OCI-LY7 (cell line): ENCODE results near the gene FBXW12. TPM values are rescaled to one million over a fixed set of nuclear protein-coding genes. Genes with fewer than 3 reads are reported as not detected.

ENCODE experiments used
- BruUV-seq: library from RNA; stranded (reverse); fragments of 400-500 nt; replicated peaks from 2 replicates; lab custom pipeline; 2021; lab: Mats Ljungman, UMichigan
- CTCF ChIA-PET: fragments of 300-600 bp; sonication (Branson Sonifier 250); formaldehyde crosslinking; loops from one replicate; lab custom pipeline; 2022; ENCODE audit warnings: antibody characterized with exemption; ENCODE audit not compliant: unreplicated experiment; lab: Charles Lee
- POLR2A ChIA-PET: fragments of 300-600 bp; sonication (Branson Sonifier 250); formaldehyde crosslinking; loops from one replicate; lab custom pipeline; 2022; ENCODE audit warnings: antibody characterized with exemption; lab: Charles Lee
- DNase-seq: peaks from one replicate; pipeline ENCODE4 v3.0.0-alpha.2; 2015; ENCODE audit warnings: low spot score
- H2AFZ ChIP-seq: fragments of 200-600 bp; sonication (generic), shearing (Covaris generic); 2 replicates; pipeline ENCODE4 v1.6.1; 2014; ENCODE audit warnings: mild to moderate bottlenecking, antibody characterized with exemption, low read length, moderate library complexity
- H3K27ac ChIP-seq: fragments of 200-600 bp; sonication (generic); 2 replicates; pipeline ENCODE4 v1.5.1; 2014; ENCODE audit warnings: mixed run types, low read depth, mild to moderate bottlenecking, moderate library complexity, low read length, inconsistent platforms; ENCODE audit not compliant: poor library complexity, severe bottlenecking
- H3K36me3 ChIP-seq: fragments of 200-600 bp; sonication (generic); 2 replicates; pipeline ENCODE4 v1.6.1; 2014; ENCODE audit warnings: mild to moderate bottlenecking, antibody characterized with exemption, low read length, moderate library complexity, mixed read lengths; ENCODE audit not compliant: insufficient read depth
- H3K4me1 ChIP-seq: fragments of 200-600 bp; sonication (generic); 2 replicates; pipeline ENCODE4 v1.5.1; 2014; ENCODE audit warnings: mild to moderate bottlenecking, low read length; ENCODE audit not compliant: insufficient read depth, poor library complexity, severe bottlenecking
- H3K4me2 ChIP-seq: fragments of 200-600 bp; sonication (generic); 2 replicates; pipeline ENCODE4 v1.6.1; 2014; ENCODE audit warnings: mild to moderate bottlenecking, low read length
- H3K4me3 ChIP-seq: fragments of 200-600 bp; sonication (generic); 2 replicates; pipeline ENCODE4 v1.5.1; 2014; ENCODE audit warnings: mild to moderate bottlenecking, low read depth, low read length; ENCODE audit not compliant: poor library complexity, severe bottlenecking
- H3K79me2 ChIP-seq: fragments of 200-600 bp; sonication (generic); 2 replicates; pipeline ENCODE4 v1.6.1; 2016; ENCODE audit warnings: low read depth, mild to moderate bottlenecking, low read length, moderate library complexity, mixed read lengths; ENCODE audit not compliant: insufficient read depth
- H3K9me2 ChIP-seq: fragments of 200-600 bp; sonication (generic); 2 replicates; pipeline ENCODE4 v1.6.1; 2016; ENCODE audit warnings: mild to moderate bottlenecking, low read length, mixed read lengths; ENCODE audit not compliant: insufficient read depth
- H3K9me3 ChIP-seq: fragments of 200-600 bp; sonication (generic); 2 replicates; pipeline ENCODE4 v1.6.1; 2014; ENCODE audit warnings: mild to moderate bottlenecking, mixed run types, low read length, mixed read lengths
- H4K20me1 ChIP-seq: fragments of 200-600 bp; sonication (generic); 2 replicates; pipeline ENCODE4 v1.6.1; 2014; ENCODE audit warnings: mild to moderate bottlenecking, antibody characterized with exemption, low read length, moderate library complexity, mixed read lengths; ENCODE audit not compliant: insufficient read depth
- EZH2phosphoT487 ChIP-seq: fragments of 200-600 bp; sonication (generic); IDR thresholded peaks from 2 replicates; pipeline ENCODE4 v1.6.1; 2018; ENCODE audit warnings: low read depth, borderline replicate concordance, mild to moderate bottlenecking, mixed run types, antibody characterized with exemption, low read length, moderate library complexity, mixed read lengths
- intact Hi-C: fragments of 100-400 bp; cut with micrococcal nuclease; formaldehyde crosslinking; loops from one replicate; pipeline ENCODE4 v1.10.0; 2022; ENCODE audit not compliant: unreplicated experiment
- total RNA-seq, 2 experiments: library from RNA; depleted of rRNA in 1 of 2; stranded (reverse); fragments of >200 nt in 1 of 2; shearing (Covaris generic) in 1 of 2; gene quantifications; 2 replicates each; pipeline ENCODE4 v1.2.3, GENCODE V29; 2014 to 2022
- TF ChIP-seq, protein P1 (sequence below): fragments of 200-600 bp; sonication (generic); conservative IDR thresholded peaks from 2 replicates; pipeline ENCODE4 v1.5.1; 2014; ENCODE audit warnings: mild to moderate bottlenecking, antibody characterized with exemption, low read length, moderate library complexity, mixed read lengths

Gene FBXW12
- total RNA-seq, 2 experiments from 2014 or later = 0.44 to 0.50 TPM

- Histone ChIP-seq H3K27ac (no peak overlapping the region), H3K36me3 (no peaks in the 10 kb centered on the region), H3K4me2 (no peak overlapping the region), H3K79me2 (no peaks in the 10 kb centered on the region), H2AFZ (no peak overlapping the region), H3K9me2 (no peaks in the 10 kb centered on the region), H4K20me1 (no peaks in the 10 kb centered on the region), H3K4me1 (no peaks in the 10 kb centered on the region), H3K4me3 (no peak overlapping the region), H3K9me3 (no peaks in the 10 kb centered on the region)
- TF ChIP-seq, protein P1, sequence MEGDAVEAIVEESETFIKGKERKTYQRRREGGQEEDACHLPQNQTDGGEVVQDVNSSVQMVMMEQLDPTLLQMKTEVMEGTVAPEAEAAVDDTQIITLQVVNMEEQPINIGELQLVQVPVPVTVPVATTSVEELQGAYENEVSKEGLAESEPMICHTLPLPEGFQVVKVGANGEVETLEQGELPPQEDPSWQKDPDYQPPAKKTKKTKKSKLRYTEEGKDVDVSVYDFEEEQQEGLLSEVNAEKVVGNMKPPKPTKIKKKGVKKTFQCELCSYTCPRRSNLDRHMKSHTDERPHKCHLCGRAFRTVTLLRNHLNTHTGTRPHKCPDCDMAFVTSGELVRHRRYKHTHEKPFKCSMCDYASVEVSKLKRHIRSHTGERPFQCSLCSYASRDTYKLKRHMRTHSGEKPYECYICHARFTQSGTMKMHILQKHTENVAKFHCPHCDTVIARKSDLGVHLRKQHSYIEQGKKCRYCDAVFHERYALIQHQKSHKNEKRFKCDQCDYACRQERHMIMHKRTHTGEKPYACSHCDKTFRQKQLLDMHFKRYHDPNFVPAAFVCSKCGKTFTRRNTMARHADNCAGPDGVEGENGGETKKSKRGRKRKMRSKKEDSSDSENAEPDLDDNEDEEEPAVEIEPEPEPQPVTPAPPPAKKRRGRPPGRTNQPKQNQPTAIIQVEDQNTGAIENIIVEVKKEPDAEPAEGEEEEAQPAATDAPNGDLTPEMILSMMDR = no peak
- no peak for TF ChIP-seq EZH2phosphoT487
- POLR2A ChIA-PET = no interaction called here
- DNase-seq = no peak
- CTCF ChIA-PET = no interaction called here
- BruUV-seq = no TSS peak
- intact Hi-C loops = loop anchor here (10.0 kb wide), 1 partner anchor 229 kb away; the partner anchor contains the start of gene SLC26A6
Measured at GRCh38 chr3:48405343-48405881, 33.4 kb downstream of the FBXW12 start.

DNA sequence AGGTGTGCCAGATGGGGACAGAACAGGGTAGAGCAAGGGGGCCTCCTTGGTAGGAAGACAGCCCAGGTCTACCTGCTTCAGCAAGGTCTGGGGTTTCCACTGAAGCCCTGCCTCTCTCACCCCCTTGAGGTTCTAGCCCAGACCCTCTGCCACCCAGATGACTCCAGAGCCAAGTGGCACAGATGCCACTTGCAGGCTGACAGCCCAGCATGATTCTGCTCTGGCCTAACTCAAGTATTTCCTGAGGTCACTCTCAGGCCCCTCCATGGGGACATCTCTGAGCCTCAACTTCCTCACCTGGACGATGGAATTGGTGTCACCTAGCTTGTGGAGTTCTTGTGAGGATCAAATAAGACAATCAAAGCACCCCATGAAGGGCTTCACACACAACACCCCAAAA is 34.0 kb downstream of the FBXW12 start:
- Histone ChIP-seq H3K36me3 (no peaks in the 10 kb centered on the region), H3K79me2 (no peaks in the 10 kb centered on the region), H3K27ac (no peak overlapping the region), H3K4me1 (no peaks in the 10 kb centered on the region), H3K4me2 (no peak overlapping the region), H3K9me2 (no peaks in the 10 kb centered on the region), H3K9me3 (no peaks in the 10 kb centered on the region), H4K20me1 (no peaks in the 10 kb centered on the region), H2AFZ (no peak overlapping the region), H3K4me3 (no peak overlapping the region)
- TF ChIP-seq, protein P1 = no peak
- BruUV-seq = no TSS peak
- no peak for DNase-seq
- intact Hi-C loops = loop anchor here (10.0 kb wide), 1 partner anchor 229 kb away; the partner anchor contains the start of gene SLC26A6
- POLR2A ChIA-PET = no interaction called here
- CTCF ChIA-PET = no interaction called here
